ENCODE measurements around the gene SUSD4.

Gene SUSD4

GRCh38 chr1:223248001-223248769 lies 115.8 kb downstream of the SUSD4 start:
- DNase-seq: no peak

GRCh38 chr1:223246476-223247112 lies 117.4 kb downstream of the SUSD4 start:
- DNase-seq: no peak

- no peak for DNase-seq
These were observed 118.0 kb downstream of the SUSD4 start for GRCh38 chr1:223245983-223246382.

- no peak for DNase-seq
These were observed 118.6 kb downstream of the SUSD4 start for GRCh38 chr1:223245411-223245810.

- no peak for DNase-seq
These were observed 119.4 kb downstream of the SUSD4 start for GRCh38 chr1:223244366-223245103.

GRCh38 chr1:223243441-223244050 lies 120.4 kb downstream of the SUSD4 start:
- DNase-seq: no peak

- no peak for DNase-seq
These were observed 121.0 kb downstream of the SUSD4 start for GRCh38 chr1:223242971-223243370.

GRCh38 chr1:223242382-223242955 lies 121.5 kb downstream of the SUSD4 start:
- no peak for DNase-seq

GRCh38 chr1:223240122-223240521 lies 123.9 kb downstream of the SUSD4 start:
- DNase-seq: no peak

- DNase-seq: no peak
These were observed 128.9 kb downstream of the SUSD4 start for GRCh38 chr1:223235091-223235490.

GRCh38 chr1:223234534-223234933 lies 129.4 kb downstream of the SUSD4 start:
- no peak for DNase-seq

GRCh38 chr1:223234170-223234514 lies 129.8 kb downstream of the SUSD4 start:
- DNase-seq: no peak

- no peak for DNase-seq
These were observed 130.4 kb downstream of the SUSD4 start for GRCh38 chr1:223233410-223234169.

- DNase-seq: no peak
These were observed 131.0 kb downstream of the SUSD4 start for GRCh38 chr1:223233019-223233409.

GRCh38 chr1:223231581-223231980 lies 132.4 kb downstream of the SUSD4 start:
- DNase-seq: no peak

- DNase-seq: no peak
These were observed 132.9 kb downstream of the SUSD4 start for GRCh38 chr1:223231011-223231572.

GRCh38 chr1:223230161-223230881 lies 133.7 kb downstream of the SUSD4 start:
- DNase-seq: no peak

- DNase-seq: no peak
These were observed 134.2 kb downstream of the SUSD4 start for GRCh38 chr1:223229756-223230155.

- DNase-seq: no peak
These were observed 134.9 kb downstream of the SUSD4 start for GRCh38 chr1:223228931-223229528.

- no peak for DNase-seq
These were observed 135.8 kb downstream of the SUSD4 start for GRCh38 chr1:223228201-223228600.
